GM12872 (cell line): ENCODE measurements around the gene WASL.

ENCODE experiments used
- CTCF ChIP-seq: IDR thresholded peaks from 3 replicates; pipeline ENCODE4 v1.5.1; 2011; ENCODE audit warnings: low read depth, mild to moderate bottlenecking, low read length, moderate library complexity; ENCODE audit not compliant: insufficient read depth

Gene WASL

GRCh38 chr7:123716877-123717276 is 31.9 kb downstream of the WASL start:
- no peak for TF ChIP-seq CTCF

GRCh38 chr7:123715799-123716198 is 33.0 kb downstream of the WASL start:
- no peak for TF ChIP-seq CTCF

- no peak for TF ChIP-seq CTCF
Measured at GRCh38 chr7:123715198-123715597, 33.6 kb downstream of the WASL start.

- TF ChIP-seq CTCF, result no peak
Measured at GRCh38 chr7:123714296-123715080, 34.3 kb downstream of the WASL start.

- TF ChIP-seq CTCF, result no peak
Measured at GRCh38 chr7:123712619-123713018, 36.2 kb downstream of the WASL start.

GRCh38 chr7:123711832-123712293 is 36.9 kb downstream of the WASL start:
- no peak for TF ChIP-seq CTCF

- TF ChIP-seq CTCF, result no peak
Measured at GRCh38 chr7:123710683-123711082, 38.1 kb downstream of the WASL start.
